SJCRH30 (cell line): ENCODE data around the gene C19orf18. TPM values are rescaled to one million over a fixed set of nuclear protein-coding genes. Genes with fewer than 3 reads are reported as not detected.

Source experiments
- DNase-seq, 2 experiments: peaks; one replicate each; pipeline ENCODE4 v3.0.0-alpha.2; 2015 to 2020
- H3K27ac ChIP-seq: fragments of 250-450 bp; sonication (Bioruptor Pico); 2 replicates; pipeline ENCODE4 v1.5.1; 2020; ENCODE audit warnings: mild to moderate bottlenecking, moderate library complexity
- H3K27me3 ChIP-seq: fragments of 250-450 bp; sonication (Bioruptor Pico); 2 replicates; pipeline ENCODE4 v1.5.1; 2020; ENCODE audit warnings: mild to moderate bottlenecking, moderate library complexity
- H3K36me3 ChIP-seq: fragments of 250-450 bp; sonication (Bioruptor Pico); 2 replicates; pipeline ENCODE4 v1.5.1; 2020; ENCODE audit warnings: mild to moderate bottlenecking, moderate library complexity
- H3K4me1 ChIP-seq: fragments of 250-450 bp; sonication (Bioruptor Pico); 2 replicates; pipeline ENCODE4 v1.5.1; 2020; ENCODE audit warnings: mild to moderate bottlenecking, moderate library complexity
- H3K4me3 ChIP-seq: fragments of 250-450 bp; sonication (Bioruptor Pico); 2 replicates; pipeline ENCODE4 v1.5.1; 2020; ENCODE audit warnings: mild to moderate bottlenecking, moderate library complexity
- H3K9me3 ChIP-seq: fragments of 250-450 bp; sonication (Bioruptor Pico); replicated peaks from 2 replicates; pipeline ENCODE4 v1.5.1; 2020; ENCODE audit warnings: mild to moderate bottlenecking, moderate library complexity
- total RNA-seq: library from RNA; depleted of rRNA; stranded (reverse); fragments of >200 nt; shearing (Covaris generic); gene quantifications from 2 replicates; pipeline ENCODE4 v1.2.3, GENCODE V29; 2014

C19orf18 gene
- total RNA-seq, 1 experiment from 2014 or later = 0.16 TPM

GRCh38 chr19:57992841-57993240 lies 18.5 kb upstream of the C19orf18 start:
- peaks cover 35% of the 10 kb centered on the region for H3K36me3 ChIP-seq
- H3K4me1 ChIP-seq = no peaks in the 10 kb centered on the region
- no peak overlapping the region for H3K27ac ChIP-seq
- no peak overlapping the region for H3K4me3 ChIP-seq
- DNase-seq = no peak
- no peaks in the 10 kb centered on the region for H3K27me3 ChIP-seq
- H3K9me3 ChIP-seq = 0 out of 2 replicates have a peak, but pooled peaks cover 3% of the 10 kb centered on the region

GRCh38 chr19:57978586-57979289 lies 4.4 kb upstream of the C19orf18 start:
- H3K9me3 ChIP-seq = peaks cover 58% of the 10 kb centered on the region
- H3K27ac ChIP-seq = no peak overlapping the region
- DNase-seq = peak in 1 of 2 experiments; percentile 29

GRCh38 chr19:57964761-57965160 lies 9.6 kb downstream of the C19orf18 start:
- peaks cover 4% of the 10 kb centered on the region; the same call in 1 of the 2 replicates for H3K9me3 ChIP-seq
- no peaks in the 10 kb centered on the region for H3K36me3 ChIP-seq
- no peak overlapping the region for H3K4me3 ChIP-seq
- no peak for DNase-seq
- H3K27me3 ChIP-seq = no peaks in the 10 kb centered on the region
- no peaks in the 10 kb centered on the region for H3K4me1 ChIP-seq
- no peak overlapping the region for H3K27ac ChIP-seq

More at GRCh38 chr19:57978586-57979289, 4.4 kb upstream of the C19orf18 start:
- peaks cover 53% of the 10 kb centered on the region for H3K36me3 ChIP-seq
- no peaks in the 10 kb centered on the region for H3K4me1 ChIP-seq
- no peak overlapping the region for H3K4me3 ChIP-seq
- no peaks in the 10 kb centered on the region for H3K27me3 ChIP-seq

GRCh38 chr19:57961785-57962184 lies 12.5 kb downstream of the C19orf18 start:
- peaks cover 9% of the 10 kb centered on the region; the same call in 1 of the 2 replicates for H3K9me3 ChIP-seq
- no peaks in the 10 kb centered on the region for H3K36me3 ChIP-seq
- no peak overlapping the region for H3K4me3 ChIP-seq
- H3K4me1 ChIP-seq = no peaks in the 10 kb centered on the region
- no peak overlapping the region for H3K27ac ChIP-seq
- no peak for DNase-seq
- no peaks in the 10 kb centered on the region for H3K27me3 ChIP-seq

GRCh38 chr19:57954996-57955395 lies 19.3 kb downstream of the C19orf18 start:
- H3K27me3 ChIP-seq = no peaks in the 10 kb centered on the region
- H3K4me1 ChIP-seq = no peaks in the 10 kb centered on the region
- H3K9me3 ChIP-seq = peaks cover 5% of the 10 kb centered on the region; the same call in 1 of the 2 replicates
- H3K36me3 ChIP-seq = no peaks in the 10 kb centered on the region
- no peak overlapping the region for H3K27ac ChIP-seq
- H3K4me3 ChIP-seq = no peak overlapping the region
- DNase-seq = no peak

- 0 out of 2 replicates have a peak, but pooled peaks cover 4% of the 10 kb centered on the region for H3K36me3 ChIP-seq
- peaks cover 10% of the 10 kb centered on the region; the same call in 1 of the 2 replicates for H3K9me3 ChIP-seq
- H3K27me3 ChIP-seq = no peaks in the 10 kb centered on the region
- no peak overlapping the region for H3K4me3 ChIP-seq
- DNase-seq = no peak
- H3K27ac ChIP-seq = no peak overlapping the region
- H3K4me1 ChIP-seq = no peaks in the 10 kb centered on the region
Measured at GRCh38 chr19:57949702-57950101, 24.6 kb downstream of the C19orf18 start.

- no peaks in the 10 kb centered on the region for H3K27me3 ChIP-seq
- H3K4me3 ChIP-seq = no peak overlapping the region
- H3K36me3 ChIP-seq = 0 out of 2 replicates have a peak, but pooled peaks cover 4% of the 10 kb centered on the region
- DNase-seq = no peak
- no peak overlapping the region for H3K27ac ChIP-seq
- no peaks in the 10 kb centered on the region for H3K4me1 ChIP-seq
- H3K9me3 ChIP-seq = peaks cover 10% of the 10 kb centered on the region; the same call in 1 of the 2 replicates
Measured at GRCh38 chr19:57949296-57949695, 25.0 kb downstream of the C19orf18 start.

- peak; percentile 97 for DNase-seq
- H3K27me3 ChIP-seq = no peaks in the 10 kb centered on the region
- H3K36me3 ChIP-seq = peaks cover 19% of the 10 kb centered on the region
- peaks cover 17% of the 10 kb centered on the region; the same call in 1 of the 2 replicates for H3K9me3 ChIP-seq
- H3K4me3 ChIP-seq = peak within 1 kb of the TSS; percentile 77
- no peaks in the 10 kb centered on the region for H3K4me1 ChIP-seq
- H3K27ac ChIP-seq = peak within 1 kb of the TSS; percentile 68
Measured at GRCh38 chr19:57947419-57948134, 26.8 kb downstream of the C19orf18 start, which contains the start of gene ZNF256. ZNF256 (minus strand) TSS chr19:57947706; CDS start chr19:57947474, 232 bp downstream.

GRCh38 chr19:57947088-57947418 lies 27.3 kb downstream of the C19orf18 start:
- Histone ChIP-seq H3K9me3 (peaks cover 19% of the 10 kb centered on the region; the same call in 1 of the 2 replicates), H3K36me3 (peaks cover 25% of the 10 kb centered on the region), H3K27me3 (no peaks in the 10 kb centered on the region), H3K4me3 (peak overlapping the region; percentile 77), H3K27ac (peak overlapping the region; percentile 68), H3K4me1 (no peaks in the 10 kb centered on the region)
- peak; percentile 6 to 12 for DNase-seq

- Histone ChIP-seq H3K36me3 (peaks cover 32% of the 10 kb centered on the region), H3K9me3 (peaks cover 27% of the 10 kb centered on the region), H3K27me3 (no peaks in the 10 kb centered on the region), H3K4me1 (no peaks in the 10 kb centered on the region), H3K27ac (no peak overlapping the region), H3K4me3 (peak overlapping the region; percentile 77)
- no peak for DNase-seq
Measured at GRCh38 chr19:57946316-57946715, 28.0 kb downstream of the C19orf18 start.

GRCh38 chr19:57941593-57941992 lies 32.7 kb downstream of the C19orf18 start:
- Histone ChIP-seq H3K4me1 (no peaks in the 10 kb centered on the region), H3K27me3 (no peaks in the 10 kb centered on the region), H3K36me3 (peaks cover 56% of the 10 kb centered on the region), H3K27ac (no peak overlapping the region), H3K9me3 (peaks cover 28% of the 10 kb centered on the region), H3K4me3 (no peak overlapping the region)
- DNase-seq = no peak

- Histone ChIP-seq H3K27me3 (no peaks in the 10 kb centered on the region), H3K36me3 (peaks cover 22% of the 10 kb centered on the region), H3K9me3 (peaks cover 5% of the 10 kb centered on the region; the same call in 1 of the 2 replicates), H3K4me1 (no peaks in the 10 kb centered on the region), H3K27ac (no peak overlapping the region), H3K4me3 (no peak overlapping the region)
- no peak for DNase-seq
Measured at GRCh38 chr19:57935731-57936130, 38.6 kb downstream of the C19orf18 start.

- H3K9me3 ChIP-seq = peaks cover 5% of the 10 kb centered on the region; the same call in 1 of the 2 replicates
- no peak within 1 kb of the TSS for H3K27ac ChIP-seq
- peak within 1 kb of the TSS; percentile 51 for H3K4me3 ChIP-seq
- peak; percentile 27 to 44 for DNase-seq
- no peaks in the 10 kb centered on the region for H3K4me1 ChIP-seq
- no peaks in the 10 kb centered on the region for H3K27me3 ChIP-seq
- H3K36me3 ChIP-seq = peaks cover 17% of the 10 kb centered on the region
Measured at GRCh38 chr19:57934820-57935665, 39.3 kb downstream of the C19orf18 start, which contains the start of gene ZNF418. ZNF418 (minus strand) TSS chr19:57935402; CDS start chr19:57933822, 1,580 bp downstream.

- Histone ChIP-seq H3K9me3 (no peaks in the 10 kb centered on the region), H3K27ac (no peak overlapping the region), H3K4me3 (no peak overlapping the region), H3K4me1 (no peaks in the 10 kb centered on the region), H3K36me3 (no peaks in the 10 kb centered on the region), H3K27me3 (no peaks in the 10 kb centered on the region)
- DNase-seq = no peak
Measured at GRCh38 chr19:57927587-57927986, 46.7 kb downstream of the C19orf18 start.
